PC-3 (cell line): ENCODE measurements around the gene EPHB1. TPM values are rescaled to one million over a fixed set of nuclear protein-coding genes. Genes with fewer than 3 reads are reported as not detected.

Experiments used
- ATAC-seq: fragments of 200-7000 bp; cut with Tn5 transposase; 2 replicates; pipeline ENCODE4 v1.9.1; 2020; ENCODE audit warnings: mild to moderate bottlenecking, moderate library complexity
- BruUV-seq: library from RNA; stranded (reverse); fragments of 400-500 nt; replicated peaks from 2 replicates; lab custom pipeline; 2021; lab: Mats Ljungman, UMichigan
- CTCF ChIA-PET: fragments of 300-600 bp; sonication (Branson Sonifier 250); formaldehyde crosslinking; loops from one replicate; lab custom pipeline; 2022; ENCODE audit warnings: antibody characterized with exemption; lab: Charles Lee
- POLR2A ChIA-PET: fragments of 300-600 bp; sonication (Branson Sonifier 250); formaldehyde crosslinking; loops from one replicate; lab custom pipeline; 2022; ENCODE audit warnings: antibody characterized with exemption; ENCODE audit not compliant: unreplicated experiment; lab: Charles Lee
- DNase-seq: peaks from one replicate; pipeline ENCODE4 v3.0.0-alpha.2; 2015
- H2AFZ ChIP-seq: fragments of 300-600 bp; sonication (generic); 2 replicates; pipeline ENCODE4 v1.6.0; 2016; ENCODE audit warnings: antibody characterized with exemption, low read length
- H3F3A ChIP-seq: fragments of 300-600 bp; sonication (generic); one replicate; pipeline ENCODE4 v1.6.0; 2017; ENCODE audit warnings: antibody characterized with exemption, low read length, control low read depth, mild to moderate bottlenecking; ENCODE audit not compliant: unreplicated experiment
- H3K27ac ChIP-seq: fragments of 300-600 bp; sonication (generic); 2 replicates; pipeline ENCODE4 v1.5.1; 2016; ENCODE audit warnings: mild to moderate bottlenecking, low read length
- H3K27me3 ChIP-seq: fragments of 300-600 bp; sonication (generic); 2 replicates; pipeline ENCODE4 v1.6.1; 2016; ENCODE audit warnings: low read length, mixed read lengths
- H3K36me3 ChIP-seq: fragments of 300-600 bp; sonication (generic); 2 replicates; pipeline ENCODE4 v1.6.1; 2016; ENCODE audit warnings: low read depth, mixed run types, low read length, mixed read lengths
- H3K4me1 ChIP-seq: fragments of 300-600 bp; sonication (generic); 2 replicates; pipeline ENCODE4 v1.5.1; 2016; ENCODE audit warnings: low read length; ENCODE audit not compliant: insufficient read depth
- H3K4me2 ChIP-seq: fragments of 300-600 bp; sonication (generic); 2 replicates; pipeline ENCODE4 v1.6.0; 2016; ENCODE audit warnings: low read length
- H3K4me3 ChIP-seq: fragments of 300-600 bp; sonication (generic); 2 replicates; pipeline ENCODE4 v1.5.1; 2016; ENCODE audit warnings: mild to moderate bottlenecking, low read length, mixed read lengths
- H3K79me2 ChIP-seq: fragments of 300-600 bp; sonication (generic); 2 replicates; pipeline ENCODE4 v1.6.1; 2017; ENCODE audit warnings: low read length, mixed read lengths
- H3K9ac ChIP-seq: fragments of 300-600 bp; sonication (generic); 2 replicates; pipeline ENCODE4 v1.6.0; 2016; ENCODE audit warnings: mild to moderate bottlenecking, low read length
- H3K9me2 ChIP-seq: fragments of 300-600 bp; sonication (generic); replicated peaks from 2 replicates; pipeline ENCODE4 v1.6.1; 2016; ENCODE audit warnings: mixed run types, low read length, mixed read lengths
- H3K9me3 ChIP-seq: fragments of 300-600 bp; sonication (generic); 2 replicates; pipeline ENCODE4 v1.6.1; 2016; ENCODE audit warnings: low read length, mixed read lengths
- H4K20me1 ChIP-seq: fragments of 300-600 bp; sonication (generic); 2 replicates; pipeline ENCODE4 v1.6.1; 2016; ENCODE audit warnings: low read length, mixed read lengths
- CTCF ChIP-seq: fragments of 300-600 bp; sonication (generic); conservative IDR thresholded peaks from 2 replicates; pipeline ENCODE4 v1.5.1; 2017; ENCODE audit warnings: antibody characterized with exemption, low read depth, mild to moderate bottlenecking, low read length
- EZH2 ChIP-seq: fragments of 300-600 bp; sonication (generic); IDR thresholded peaks from one replicate; pipeline ENCODE4 v1.6.1; 2017; ENCODE audit warnings: antibody characterized with exemption, mild to moderate bottlenecking, low read length; ENCODE audit not compliant: unreplicated experiment
- EZH2phosphoT487 ChIP-seq: fragments of 300-600 bp; sonication (generic); IDR thresholded peaks from 2 replicates; pipeline ENCODE4 v1.6.1; 2018; ENCODE audit warnings: mild to moderate bottlenecking, antibody characterized with exemption, low read length, borderline replicate concordance
- intact Hi-C: fragments of 100-400 bp; cut with micrococcal nuclease; formaldehyde crosslinking; loops from 2 replicates; pipeline ENCODE4 v1.9.0; 2023
- total RNA-seq: library from RNA; depleted of rRNA; stranded (reverse); fragments of >200 nt; gene quantifications from 2 replicates; pipeline ENCODE4 v1.2.3, GENCODE V29; 2014

EPHB1 gene
- total RNA-seq, 1 experiment from 2014 or later, result 0.69 TPM

GRCh38 chr3:135069406-135069805, 274.3 kb downstream of the EPHB1 start:
- H3F3A ChIP-seq, result no peaks in the 10 kb centered on the region
- no peaks in the 10 kb centered on the region for H4K20me1 ChIP-seq
- no peak overlapping the region for H2AFZ ChIP-seq
- no peaks in the 10 kb centered on the region for H3K79me2 ChIP-seq
- no peak overlapping the region for H3K27ac ChIP-seq
- no peak for DNase-seq
- no peak overlapping the region for H3K9ac ChIP-seq
- POLR2A ChIA-PET, result no interaction called here
- no peaks in the 10 kb centered on the region for H3K9me2 ChIP-seq
- no peaks in the 10 kb centered on the region for H3K27me3 ChIP-seq
- no peak overlapping the region for H3K4me3 ChIP-seq
- TF ChIP-seq EZH2phosphoT487 (no peak), CTCF (no peak), EZH2 (no peak)
- CTCF ChIA-PET, result no interaction called here
- no peaks in the 10 kb centered on the region for H3K9me3 ChIP-seq
- no peaks in the 10 kb centered on the region for H3K36me3 ChIP-seq
- no TSS peak for BruUV-seq
- no peak overlapping the region for H3K4me2 ChIP-seq
- ATAC-seq, result no peak
- H3K4me1 ChIP-seq, result peaks cover 6% of the 10 kb centered on the region; the same call in 1 of the 2 replicates
- intact Hi-C loops, result no loop called here

GRCh38 chr3:135071483-135071882, 276.4 kb downstream of the EPHB1 start:
- H2AFZ ChIP-seq, result no peak overlapping the region
- DNase-seq, result no peak
- ATAC-seq, result no peak

More at GRCh38 chr3:135071483-135071882, 276.4 kb downstream of the EPHB1 start:
- Histone ChIP-seq H3K9me2 (no peaks in the 10 kb centered on the region), H3K4me1 (peaks cover 6% of the 10 kb centered on the region; the same call in 1 of the 2 replicates), H3K9me3 (no peaks in the 10 kb centered on the region), H3K27me3 (no peaks in the 10 kb centered on the region), H3K4me3 (no peak overlapping the region), H3K4me2 (no peak overlapping the region), H3K9ac (no peak overlapping the region), H4K20me1 (no peaks in the 10 kb centered on the region), H3K79me2 (no peaks in the 10 kb centered on the region), H3K27ac (no peak overlapping the region), H3K36me3 (no peaks in the 10 kb centered on the region), H3F3A (no peaks in the 10 kb centered on the region)
- CTCF ChIA-PET, result no interaction called here
- intact Hi-C loops, result no loop called here
- POLR2A ChIA-PET, result no interaction called here
- TF ChIP-seq CTCF, result no peak
- TF ChIP-seq EZH2, result no peak
- TF ChIP-seq EZH2phosphoT487, result no peak
- BruUV-seq, result no TSS peak
